ENCODE measurements around the gene CDK7.

CDK7 gene

DNA sequence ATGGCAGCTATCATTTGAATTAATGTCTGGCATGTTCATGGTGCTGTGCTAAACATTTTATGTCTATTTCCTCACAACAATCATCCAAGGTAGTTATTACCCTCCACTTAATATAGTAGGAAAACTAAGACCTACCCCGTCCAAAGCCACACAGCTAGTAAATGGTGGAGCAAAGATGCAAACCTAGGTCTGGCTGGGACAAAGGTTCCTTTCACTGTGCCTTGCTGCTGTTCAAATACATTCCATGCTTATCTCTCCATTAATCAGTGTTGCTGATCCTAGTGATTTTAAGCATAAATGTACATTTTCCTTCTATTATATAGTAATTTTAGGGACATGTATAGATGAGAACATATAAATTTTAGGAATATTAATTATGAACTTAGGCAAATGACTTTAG lies 59.2 kb downstream of the CDK7 start:
- no peak for DNase-seq (ENCODE audit: low read depth in 2 of 2)

GRCh38 chr5:69295088-69295754 lies 60.5 kb downstream of the CDK7 start:
- DNase-seq (ENCODE audit: low read depth in 2 of 2) = no peak

- no peak for DNase-seq (ENCODE audit: low read depth in 2 of 2)
These were observed 64.9 kb downstream of the CDK7 start for GRCh38 chr5:69299625-69300024.

DNA sequence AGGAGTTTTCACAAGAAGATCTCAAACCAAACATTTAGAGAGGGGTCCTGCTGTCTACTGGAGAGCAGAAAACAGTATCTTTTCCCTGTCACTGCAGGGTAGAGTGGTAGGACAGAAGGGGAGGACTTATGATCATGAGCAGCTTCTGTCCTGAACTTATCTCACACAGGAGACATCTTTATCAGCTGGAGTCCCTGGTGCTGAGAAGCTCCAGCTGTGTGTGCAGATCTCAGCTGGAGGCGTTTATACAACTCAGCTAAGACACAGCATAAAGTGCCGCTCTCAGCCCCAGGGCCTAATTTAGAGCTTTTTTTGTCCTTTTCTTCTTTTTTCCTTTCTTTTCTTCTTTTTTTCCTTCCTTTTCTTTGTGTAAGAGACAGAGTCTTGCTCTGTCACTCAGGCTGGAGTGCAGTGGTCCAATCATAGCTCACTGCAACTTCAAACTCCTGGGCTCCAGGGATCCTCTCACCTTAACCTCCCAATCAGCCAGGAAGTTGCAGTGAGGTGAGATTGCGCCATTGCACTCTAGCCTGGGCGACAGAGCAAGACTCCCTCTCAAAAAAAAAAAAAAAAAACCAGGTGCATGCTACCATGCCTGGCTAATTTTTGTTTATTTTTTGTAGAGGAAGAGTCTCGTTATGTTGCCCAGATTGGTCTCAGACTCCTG lies 66.0 kb downstream of the CDK7 start:
- DNase-seq (ENCODE audit: low read depth in 2 of 2) = no peak

- DNase-seq (ENCODE audit: low read depth in 2 of 2) = no peak
These were observed 70.8 kb downstream of the CDK7 start for GRCh38 chr5:69305512-69305911.

DNA sequence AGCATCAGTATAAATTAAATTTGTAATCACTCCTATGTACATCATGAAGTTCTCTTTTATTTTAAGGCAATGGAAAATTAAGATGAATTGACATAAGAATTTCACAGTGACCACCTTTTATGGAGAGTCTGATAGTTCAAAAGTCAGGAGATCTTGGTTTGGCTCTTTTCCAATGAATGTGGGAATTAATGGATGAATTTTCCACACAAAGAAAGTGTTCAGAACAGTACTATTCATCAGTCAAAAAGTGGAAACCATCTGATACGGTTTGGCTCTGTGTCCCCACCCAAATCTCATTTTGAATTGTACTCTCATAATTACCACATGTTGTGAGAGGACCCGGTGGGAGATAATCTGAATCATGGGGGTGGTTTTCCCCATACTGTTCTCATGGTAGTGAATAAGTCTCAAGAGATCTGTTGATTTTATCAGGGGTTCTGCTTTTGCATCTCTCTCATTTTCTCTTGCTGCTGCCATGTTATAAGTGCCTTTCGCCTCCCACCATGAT lies 73.4 kb downstream of the CDK7 start:
- DNase-seq (ENCODE audit: low read depth in 2 of 2) = no peak

DNA sequence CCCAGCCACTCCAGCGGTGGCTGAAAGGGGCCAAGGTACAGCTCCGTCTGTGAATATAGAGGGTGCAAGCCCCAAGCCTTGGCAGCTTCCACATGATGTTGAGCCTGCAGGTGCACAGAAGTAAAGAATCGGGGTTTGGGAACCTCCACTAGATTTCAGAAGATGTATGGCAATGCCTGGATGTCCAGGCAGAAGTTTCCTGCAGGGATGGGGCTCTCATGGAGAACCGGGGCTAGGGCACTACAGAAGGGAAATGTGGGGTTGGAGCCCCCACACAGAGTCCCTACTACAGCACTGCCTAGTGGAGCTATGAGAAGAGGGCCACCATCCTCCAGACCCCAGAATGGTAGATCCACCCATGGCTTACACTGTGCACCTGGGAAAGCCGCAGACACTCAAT lies 74.7 kb downstream of the CDK7 start:
- DNase-seq (ENCODE audit: low read depth in 2 of 2) = no peak

- no peak for DNase-seq (ENCODE audit: low read depth in 2 of 2)
These were observed 77.9 kb downstream of the CDK7 start for GRCh38 chr5:69312459-69313160.

DNA sequence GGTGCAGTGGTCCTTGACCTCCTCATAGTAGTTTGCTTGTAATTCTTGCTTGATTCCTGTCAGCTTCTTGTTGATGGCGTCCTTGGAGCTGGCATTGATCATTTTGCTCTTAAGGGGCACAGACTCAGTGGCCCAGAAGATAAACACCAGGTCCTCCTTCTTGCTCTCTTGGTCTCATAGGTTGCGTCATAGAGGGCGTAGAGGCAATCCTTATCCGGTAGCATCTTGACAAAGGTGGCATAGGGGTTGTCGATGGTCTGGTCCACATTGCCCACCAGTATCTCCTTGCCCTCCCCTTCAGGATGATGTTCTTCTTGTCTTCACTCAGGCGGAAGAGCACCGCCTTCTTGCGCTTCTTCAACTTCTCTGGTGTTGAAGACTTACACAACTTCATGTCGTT lies 78.7 kb downstream of the CDK7 start:
- no peak for DNase-seq (ENCODE audit: low read depth in 2 of 2)

GRCh38 chr5:69315972-69316371 lies 81.3 kb downstream of the CDK7 start:
- DNase-seq (ENCODE audit: low read depth in 2 of 2) = no peak

DNA sequence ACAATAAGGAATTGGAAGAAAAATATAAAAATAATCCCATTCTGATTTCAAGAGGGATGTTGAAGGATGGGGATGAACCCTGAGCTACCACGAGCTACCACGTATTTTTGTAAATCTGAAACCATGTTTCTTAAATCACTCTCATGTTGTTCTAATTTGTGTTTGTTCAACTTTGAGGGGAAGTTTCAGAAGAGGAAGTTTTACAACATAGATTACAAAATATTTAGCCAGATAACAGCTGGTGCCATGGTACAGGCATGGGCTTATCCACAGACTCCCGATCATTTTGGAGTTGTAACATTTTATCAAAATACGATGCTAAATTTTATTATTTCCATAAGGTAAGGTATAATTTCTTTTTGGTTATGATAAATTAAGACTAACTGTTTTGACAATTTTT lies 82.7 kb downstream of the CDK7 start:
- DNase-seq (ENCODE audit: low read depth in 2 of 2) = no peak

GRCh38 chr5:69326365-69326764 lies 91.7 kb downstream of the CDK7 start:
- no peak for DNase-seq (ENCODE audit: low read depth in 2 of 2)

Measured in stimulated activated CD4-positive, alpha-beta T cell treated with anti-CD3 and anti-CD28 coated beads, Interleukin-15, amount 100 ng/mL, for 48 hours (primary cell).